ENCODE measurements around the gene LZTS2.

GRCh38 chr10:100989088-100989487, 10.5 kb upstream of the LZTS2 start:
- TF ChIP-seq CTCF (conservative IDR thresholded peaks at IDR 0.05; ENCODE audit: low read depth, low read length) (no peak), MXI1 (IDR thresholded peaks at IDR 0.05; ENCODE audit: borderline replicate concordance, low read depth, low read length) (no peak), POLR2A (IDR thresholded peaks at IDR 0.05; ENCODE audit: low read depth, low read length) (no peak), MAFK (IDR thresholded peaks at IDR 0.05; ENCODE audit: low read depth, low read length) (no peak), MAZ (IDR thresholded peaks at IDR 0.05; ENCODE audit: borderline replicate concordance, low read depth, low read length) (no peak), CEBPB (IDR thresholded peaks at IDR 0.05; ENCODE audit: low read depth, low read length) (no peak), ELK1 (IDR thresholded peaks at IDR 0.05; ENCODE audit: borderline replicate concordance, low read depth, low read length) (no peak), RCOR1 (IDR thresholded peaks at IDR 0.05; ENCODE audit: insufficient replicate concordance, low read length) (no peak), RAD21 (IDR thresholded peaks at IDR 0.05; ENCODE audit: low read length) (no peak), CHD1 (IDR thresholded peaks at IDR 0.05; ENCODE audit: low read depth, low read length) (no peak), FOS (IDR thresholded peaks at IDR 0.05; ENCODE audit: low read depth, low read length) (no peak), RFX5 (IDR thresholded peaks at IDR 0.05; ENCODE audit: low read depth, low read length) (no peak), SMC3 (IDR thresholded peaks at IDR 0.05; ENCODE audit: low read depth, low read length) (no peak)
- TF ChIP-seq, protein P1, sequence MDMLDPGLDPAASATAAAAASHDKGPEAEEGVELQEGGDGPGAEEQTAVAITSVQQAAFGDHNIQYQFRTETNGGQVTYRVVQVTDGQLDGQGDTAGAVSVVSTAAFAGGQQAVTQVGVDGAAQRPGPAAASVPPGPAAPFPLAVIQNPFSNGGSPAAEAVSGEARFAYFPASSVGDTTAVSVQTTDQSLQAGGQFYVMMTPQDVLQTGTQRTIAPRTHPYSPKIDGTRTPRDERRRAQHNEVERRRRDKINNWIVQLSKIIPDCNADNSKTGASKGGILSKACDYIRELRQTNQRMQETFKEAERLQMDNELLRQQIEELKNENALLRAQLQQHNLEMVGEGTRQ (IDR thresholded peaks at IDR 0.05; ENCODE audit: low read depth, low read length): no peak

Measured in IMR-90 (cell line).